IMR-90 (cell line): Measurements from ENCODE around the gene AK2. TPM values are rescaled to one million over a fixed set of nuclear protein-coding genes. Genes with fewer than 3 reads are reported as not detected.

Experiments used
- ATAC-seq: fragments of 200-7000 bp; cut with Tn5 transposase; 2 replicates; pipeline ENCODE4 v1.9.1; 2020; ENCODE audit warnings: low read depth, mild to moderate bottlenecking, moderate library complexity
- BruUV-seq: library from RNA; stranded (reverse); fragments of 400-500 nt; replicated peaks from 2 replicates; lab custom pipeline; 2021; lab: Mats Ljungman, UMichigan
- CTCF ChIA-PET: fragments of 300-600 bp; formaldehyde crosslinking; extraction: SDS; loops from one replicate; lab custom pipeline; 2021; ENCODE audit warnings: antibody characterized with exemption; lab: Yijun Ruan, JAX
- POLR2A ChIA-PET: fragments of 300-600 bp; sonication (Branson Sonifier 250); formaldehyde crosslinking; loops from one replicate; lab custom pipeline; 2022; ENCODE audit warnings: antibody characterized with exemption; ENCODE audit not compliant: unreplicated experiment; lab: Charles Lee
- DNase-seq: peaks from one replicate; pipeline ENCODE4 v3.0.0; 2013
- H2AFZ ChIP-seq: replicated peaks from 2 replicates; pipeline ENCODE3; 2013; ENCODE audit warnings: low read length, mild to moderate bottlenecking; ENCODE audit not compliant: poor library complexity
- H2AK5ac ChIP-seq: 2 replicates; pipeline ENCODE4 v1.6.1; 2013; ENCODE audit warnings: low read depth, low read length, inconsistent platforms
- H2AK9ac ChIP-seq: replicated peaks from 2 replicates; pipeline ENCODE3; 2013; ENCODE audit warnings: mild to moderate bottlenecking, low read depth, low read length, moderate library complexity; ENCODE audit not compliant: poor library complexity
- H2BK120ac ChIP-seq: 2 replicates; pipeline ENCODE4 v1.6.1; 2013; ENCODE audit warnings: low read depth, low read length, inconsistent platforms
- H2BK15ac ChIP-seq: 3 replicates; pipeline ENCODE4 v1.6.1; 2013; ENCODE audit warnings: low read depth, low read length, inconsistent platforms
- H2BK20ac ChIP-seq: 2 replicates; pipeline ENCODE4 v1.6.1; 2013; ENCODE audit warnings: low read depth, mild to moderate bottlenecking, inconsistent platforms, low read length, moderate library complexity
- H2BK5ac ChIP-seq: 2 replicates; pipeline ENCODE4 v1.6.1; 2013; ENCODE audit warnings: mild to moderate bottlenecking, low read depth, low read length, inconsistent platforms; ENCODE audit not compliant: poor library complexity, severe bottlenecking
- H3K14ac ChIP-seq: replicated peaks from 2 replicates; pipeline ENCODE4 v1.6.1; 2013; ENCODE audit warnings: low read depth, low read length, inconsistent platforms
- H3K18ac ChIP-seq: 2 replicates; pipeline ENCODE4 v1.6.1; 2013; ENCODE audit warnings: low read depth, low read length, control low read depth
- H3K23ac ChIP-seq: 2 replicates; pipeline ENCODE4 v1.6.1; 2013; ENCODE audit warnings: low read depth, low read length, inconsistent platforms
- H3K27ac ChIP-seq: 2 replicates; pipeline ENCODE4 v1.5.1; 2013; ENCODE audit warnings: mild to moderate bottlenecking, control low read depth, low read length; ENCODE audit not compliant: insufficient read depth
- H3K27me3 ChIP-seq: 2 replicates; pipeline ENCODE4 v1.6.1; 2013; ENCODE audit warnings: low read length; ENCODE audit not compliant: control insufficient read depth, insufficient read depth
- H3K36me3 ChIP-seq: 2 replicates; pipeline ENCODE4 v1.6.1; 2013; ENCODE audit warnings: low read length, mixed read lengths; ENCODE audit not compliant: control insufficient read depth, insufficient read depth
- H3K4ac ChIP-seq: 2 replicates; pipeline ENCODE4 v1.6.1; 2013; ENCODE audit warnings: low read depth, low read length, inconsistent platforms
- H3K4me1 ChIP-seq: 2 replicates; pipeline ENCODE4 v1.6.1; 2013; ENCODE audit warnings: low read length, mixed read lengths; ENCODE audit not compliant: control insufficient read depth, insufficient read depth
- H3K4me2 ChIP-seq: 2 replicates; pipeline ENCODE4 v1.6.1; 2013; ENCODE audit warnings: low read depth, mild to moderate bottlenecking, control low read depth, low read length, moderate library complexity
- H3K4me3 ChIP-seq: 2 replicates; pipeline ENCODE4 v1.5.1; 2013; ENCODE audit warnings: low read depth, mild to moderate bottlenecking, control low read depth, low read length, moderate library complexity; ENCODE audit not compliant: insufficient read depth
- H3K56ac ChIP-seq: 2 replicates; pipeline ENCODE4 v1.6.1; 2013; ENCODE audit warnings: low read length, inconsistent platforms; ENCODE audit not compliant: insufficient read depth; ENCODE audit errors: extremely low read depth
- H3K79me1 ChIP-seq, 2 experiments: 2 replicates each; pipeline ENCODE4 v1.6.1; 2013; ENCODE audit warnings: low read length in 2 of 2, inconsistent platforms in 1 of 2, low read depth in 1 of 2
- H3K9ac ChIP-seq: 2 replicates; pipeline ENCODE4 v1.6.1; 2013; ENCODE audit warnings: low read depth, low read length, control low read depth
- H3K9me1 ChIP-seq: 2 replicates; pipeline ENCODE4 v1.6.1; 2013; ENCODE audit warnings: low read length, inconsistent platforms; ENCODE audit not compliant: insufficient read depth
- H3K9me3 ChIP-seq: 2 replicates; pipeline ENCODE4 v1.6.1; 2013; ENCODE audit warnings: low read length; ENCODE audit not compliant: control insufficient read depth, insufficient read depth
- H4K20me1 ChIP-seq: 2 replicates; pipeline ENCODE4 v1.6.1; 2013; ENCODE audit warnings: low read length, inconsistent platforms; ENCODE audit not compliant: insufficient read depth
- H4K5ac ChIP-seq: 2 replicates; pipeline ENCODE4 v1.6.1; 2013; ENCODE audit warnings: mild to moderate bottlenecking, low read depth, low read length, control low read depth
- H4K8ac ChIP-seq, 2 experiments: 2 replicates each; pipeline ENCODE4 v1.6.1; 2013; ENCODE audit warnings: low read depth in 2 of 2, low read length in 2 of 2, control low read depth in 1 of 2, inconsistent platforms in 1 of 2
- H4K91ac ChIP-seq: 2 replicates; pipeline ENCODE4 v1.6.1; 2013; ENCODE audit warnings: low read depth, low read length, inconsistent platforms; ENCODE audit not compliant: insufficient read depth
- BHLHE40 ChIP-seq: fragments of 150-350 bp; IDR thresholded peaks from 2 replicates; pipeline ENCODE4 v1.6.1; 2016; ENCODE audit warnings: mild to moderate bottlenecking, low read depth, low read length
- CEBPB ChIP-seq: IDR thresholded peaks from 2 replicates; pipeline ENCODE4 v1.6.1; 2012; ENCODE audit warnings: low read depth, low read length, improper control_type of control experiment
- CHD1 ChIP-seq: IDR thresholded peaks from 2 replicates; pipeline ENCODE4 v1.6.1; 2012; ENCODE audit warnings: low read depth, low read length, improper control_type of control experiment
- CTCF ChIP-seq: conservative IDR thresholded peaks from 2 replicates; pipeline ENCODE4 v1.5.1; 2012; ENCODE audit warnings: mild to moderate bottlenecking, low read depth, low read length, improper control_type of control experiment
- FOS ChIP-seq: fragments of 150-350 bp; IDR thresholded peaks from 2 replicates; pipeline ENCODE4 v1.6.1; 2016; ENCODE audit warnings: low read depth, low read length
- MAZ ChIP-seq: IDR thresholded peaks from 2 replicates; pipeline ENCODE4 v1.6.1; 2012; ENCODE audit warnings: low read depth, mild to moderate bottlenecking, low read length, improper control_type of control experiment, moderate library complexity, borderline replicate concordance
- MXI1 ChIP-seq: IDR thresholded peaks from 2 replicates; pipeline ENCODE4 v1.6.1; 2012; ENCODE audit warnings: low read depth, mild to moderate bottlenecking, low read length, moderate library complexity, borderline replicate concordance
- NFE2L2 ChIP-seq: fragments of 150-350 bp; IDR thresholded peaks from 2 replicates; pipeline ENCODE4 v1.6.1; 2016; ENCODE audit warnings: low read depth, mild to moderate bottlenecking, low read length
- POLR2A ChIP-seq: IDR thresholded peaks from 2 replicates; pipeline ENCODE4 v1.6.1; 2012; ENCODE audit warnings: mild to moderate bottlenecking, low read depth, low read length
- RCOR1 ChIP-seq: IDR thresholded peaks from 2 replicates; pipeline ENCODE4 v1.6.1; 2012; ENCODE audit warnings: mild to moderate bottlenecking, low read length, improper control_type of control experiment; ENCODE audit not compliant: insufficient replicate concordance
- RFX5 ChIP-seq: IDR thresholded peaks from 2 replicates; pipeline ENCODE4 v1.8.0; 2012; ENCODE audit warnings: low read depth, mild to moderate bottlenecking, low read length, moderate library complexity
- SMC3 ChIP-seq: fragments of 150-350 bp; IDR thresholded peaks from 2 replicates; pipeline ENCODE4 v1.6.1; 2016; ENCODE audit warnings: low read depth, mild to moderate bottlenecking, antibody characterized with exemption, low read length, moderate library complexity
- USF2 ChIP-seq: fragments of 150-350 bp; IDR thresholded peaks from 2 replicates; pipeline ENCODE4 v1.6.1; 2017; ENCODE audit warnings: mild to moderate bottlenecking, antibody characterized with exemption, low read length, low read depth
- WGBS, 2 experiments: methylation state at CpG; one replicate each; pipeline versions ENCODE4 v1.1.5 to v1.1.7; 2013; ENCODE audit warnings: missing lambda C conversion rate in 2 of 2; ENCODE audit not compliant: insufficient read length in 1 of 2; ENCODE audit errors: extremely low coverage in 2 of 2; 5-methylcytosine and 5-hydroxymethylcytosine counted together
- dilution Hi-C: fragments of 300-500 bp; cut with HindIII; formaldehyde crosslinking; loops from one replicate; pipeline ENCODE4 v1.14.3; 2018; ENCODE audit warnings: low sequenced_read_pairs; ENCODE audit not compliant: unreplicated experiment
- in situ Hi-C: fragments of 300-500 bp; cut with MboI; formaldehyde crosslinking; loops from 3 replicates; pipeline ENCODE4 v1.14.3; 2019; ENCODE audit warnings: low sequenced_read_pairs, inconsistent platforms, mixed read lengths
- intact Hi-C: fragments of 100-400 bp; cut with micrococcal nuclease; formaldehyde crosslinking; loops from 2 replicates; pipeline ENCODE4 v1.10.0; 2022
- polyA plus RNA-seq, 3 experiments: library from polyadenylated mRNA; depleted of rRNA; stranded (reverse); fragments of >200 nt; gene quantifications; 2 replicates each; pipeline ENCODE4 v1.2.3, GENCODE V29; 2012; ENCODE audit warnings: low replicate concordance in 1 of 3
- total RNA-seq: library from RNA; depleted of rRNA; stranded (reverse); fragments of >200 nt; gene quantifications from 2 replicates; pipeline ENCODE4 v1.2.3, GENCODE V29; 2012

AK2 gene
- total and polyA plus RNA-seq, 2 of the 4 experiments (the other 2 are of a cell fraction), result 118 to 203 TPM

- no peak overlapping the region for H2BK20ac ChIP-seq
- H3K23ac ChIP-seq, result no peak overlapping the region
- no peak overlapping the region for H2BK15ac ChIP-seq
- H4K8ac ChIP-seq, result no peak overlapping the region
- H3K14ac ChIP-seq, result no peak overlapping the region
- no peak overlapping the region for H3K56ac ChIP-seq
- no peak overlapping the region for H3K4me3 ChIP-seq
- no peak overlapping the region for H4K5ac ChIP-seq
- BruUV-seq, result no TSS peak
- no peak overlapping the region for H3K9ac ChIP-seq
- POLR2A ChIA-PET, result interaction anchor here (0.5 kb wide), 1 partner anchor 10 kb away, joined by 3 read pairs; no protein-coding TSS in a partner anchor
- no peak overlapping the region for H2AK5ac ChIP-seq
- no CpG with 5 or more reads among the region's 2 CpGs for WGBS, 2 experiments
- no peaks in the 10 kb centered on the region for H3K9me3 ChIP-seq
- H3K9me1 ChIP-seq, result no peaks in the 10 kb centered on the region
- in situ Hi-C loops (no loop called here), intact Hi-C loops (no loop called here), dilution Hi-C loops (no loop called here)
- no peaks in the 10 kb centered on the region for H3K36me3 ChIP-seq
- H2AFZ ChIP-seq, result no peak overlapping the region
- no peak overlapping the region for H2BK120ac ChIP-seq
- CTCF ChIA-PET, result interaction anchor here (0.5 kb wide), 1 partner anchor 114 kb away, joined by 4 read pairs; no protein-coding TSS in a partner anchor
- no peak overlapping the region for H2AK9ac ChIP-seq
- H3K27me3 ChIP-seq, result peaks cover 14% of the 10 kb centered on the region
- H4K20me1 ChIP-seq, result no peaks in the 10 kb centered on the region
- H4K91ac ChIP-seq, result no peak overlapping the region
- no peak overlapping the region for H3K4ac ChIP-seq
- DNase-seq, result no peak
- H3K27ac ChIP-seq, result no peak overlapping the region
- H3K4me2 ChIP-seq, result no peak overlapping the region
- H2BK5ac ChIP-seq, result no peak overlapping the region
- no peaks in the 10 kb centered on the region for H3K4me1 ChIP-seq
- TF ChIP-seq USF2, result no peak
- no peak for TF ChIP-seq MXI1
- no peak for TF ChIP-seq BHLHE40
- no peak for TF ChIP-seq CHD1
- no peak for TF ChIP-seq SMC3
- no peak for TF ChIP-seq POLR2A
- no peak for TF ChIP-seq CTCF
- TF ChIP-seq RFX5, result no peak
- no peak for TF ChIP-seq NFE2L2
- TF ChIP-seq RCOR1, result no peak
- TF ChIP-seq MAZ, result no peak
- no peak for TF ChIP-seq FOS
- TF ChIP-seq CEBPB, result no peak
- H3K18ac ChIP-seq, result no peak overlapping the region
- no peak for ATAC-seq
- H3K79me1 ChIP-seq, result no peaks in the 10 kb centered on the region
Measured at GRCh38 chr1:33072707-33073106, 36.0 kb upstream of the AK2 start.
